Neural cell (in vitro differentiated cells): ENCODE measurements around the gene TMEM101.

Experiments used
- CTCF ChIP-seq: fragments of 450-650 bp; IDR thresholded peaks from 2 replicates; pipeline ENCODE4 v1.5.1; 2014; ENCODE audit warnings: antibody characterized with exemption, mild to moderate bottlenecking, moderate library complexity; ENCODE audit not compliant: poor library complexity, severe bottlenecking
- EZH2 ChIP-seq: fragments of 200-600, 300-800 bp; shearing (Covaris generic), sonication (generic); IDR thresholded peaks from 2 replicates; pipeline ENCODE4 v1.6.1; 2014; ENCODE audit warnings: antibody characterized with exemption, low read length, borderline replicate concordance, mild to moderate bottlenecking; ENCODE audit not compliant: insufficient read depth, poor library complexity, severe bottlenecking
- RAD21 ChIP-seq: fragments of 450-650 bp; conservative IDR thresholded peaks from 2 replicates; pipeline ENCODE4 v1.6.1; 2014; ENCODE audit warnings: antibody characterized with exemption, mild to moderate bottlenecking, moderate library complexity
- REST ChIP-seq: IDR thresholded peaks from 2 replicates; pipeline ENCODE4 v1.6.1; 2012; ENCODE audit warnings: borderline replicate concordance

- TF ChIP-seq RAD21 (no peak), CTCF (no peak), EZH2 (peak; percentile 80), REST (no peak)
Observed at GRCh38 chr17:44005527-44006271, 9.1 kb downstream of the TMEM101 start.
